Measurements from ENCODE around the gene PRXL2B.
A peak's percentile ranks its signal among the peaks of the same experiment; 100 is the strongest.
"Not testable (repeated sequence)": the region's sequence is repeated elsewhere in the genome, so short reads cannot be mapped to it uniquely, and the experiment has no call there.

The PRXL2B gene

GRCh38 chr1:2564815-2565374, 21.7 kb upstream of the PRXL2B start:
- no peak for DNase-seq

- no peak for DNase-seq
Measured at GRCh38 chr1:2566101-2567045, 20.2 kb upstream of the PRXL2B start.

- DNase-seq = no peak
Measured at GRCh38 chr1:2567083-2567679, 19.4 kb upstream of the PRXL2B start.

DNA sequence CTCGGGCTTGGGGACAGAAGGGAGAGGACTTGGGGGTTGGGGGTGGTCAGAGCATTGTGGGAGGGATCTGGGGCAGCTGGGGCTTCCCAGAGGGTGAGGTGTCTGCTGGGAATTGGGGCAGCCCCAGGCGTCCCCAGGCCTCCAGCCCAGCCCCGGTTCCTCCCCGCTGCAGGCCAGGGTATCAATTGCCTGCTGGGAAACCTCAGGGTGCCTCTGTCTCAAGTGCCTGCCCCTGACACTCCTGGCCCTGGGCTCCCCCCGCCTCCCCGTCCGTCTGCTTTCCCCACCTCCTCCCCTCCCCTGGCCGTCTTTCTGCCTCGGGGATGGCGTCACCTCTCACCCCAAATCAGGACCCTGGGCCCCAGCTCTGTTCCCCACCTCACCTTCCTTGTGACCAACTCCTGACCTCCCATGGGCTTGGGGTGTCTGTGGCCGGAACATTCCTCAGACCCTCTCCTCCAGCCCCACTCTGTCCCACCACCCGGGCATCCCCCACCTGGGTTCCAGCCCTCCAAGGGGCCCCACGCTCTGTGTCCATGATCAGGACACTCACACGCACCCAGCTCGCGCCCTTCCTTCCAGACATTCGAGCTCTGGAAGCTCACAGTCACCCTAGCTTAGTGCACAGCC, 18.3 kb upstream of the PRXL2B start:
- DNase-seq = not testable (repeated sequence)

GRCh38 chr1:2569060-2569459, 17.5 kb upstream of the PRXL2B start:
- DNase-seq = no peak

DNA sequence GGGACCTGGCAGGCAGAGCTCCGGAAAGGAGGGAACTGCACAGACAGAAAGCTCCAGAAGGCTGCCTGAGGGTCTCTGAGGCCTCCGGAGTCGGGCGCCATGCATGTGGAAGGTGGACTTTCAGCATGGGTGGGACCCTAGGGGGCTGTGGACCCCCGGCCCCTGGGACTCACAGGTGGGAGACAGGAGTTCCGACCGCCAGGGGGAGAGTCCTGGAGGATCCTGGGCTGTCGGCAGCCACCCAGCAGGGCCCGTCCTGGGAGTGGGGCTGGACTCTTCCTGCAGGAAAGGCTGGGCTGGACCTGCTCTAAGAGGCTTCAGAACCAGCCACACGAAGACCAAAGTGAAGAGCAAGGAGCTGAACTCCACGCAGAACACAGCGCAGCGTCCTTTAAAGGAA, 16.9 kb upstream of the PRXL2B start:
- not testable (repeated sequence) for DNase-seq

- no peak for DNase-seq
Measured at GRCh38 chr1:2570332-2570731, 16.2 kb upstream of the PRXL2B start.

- no peak for DNase-seq
Measured at GRCh38 chr1:2571348-2571747, 15.2 kb upstream of the PRXL2B start.

DNA sequence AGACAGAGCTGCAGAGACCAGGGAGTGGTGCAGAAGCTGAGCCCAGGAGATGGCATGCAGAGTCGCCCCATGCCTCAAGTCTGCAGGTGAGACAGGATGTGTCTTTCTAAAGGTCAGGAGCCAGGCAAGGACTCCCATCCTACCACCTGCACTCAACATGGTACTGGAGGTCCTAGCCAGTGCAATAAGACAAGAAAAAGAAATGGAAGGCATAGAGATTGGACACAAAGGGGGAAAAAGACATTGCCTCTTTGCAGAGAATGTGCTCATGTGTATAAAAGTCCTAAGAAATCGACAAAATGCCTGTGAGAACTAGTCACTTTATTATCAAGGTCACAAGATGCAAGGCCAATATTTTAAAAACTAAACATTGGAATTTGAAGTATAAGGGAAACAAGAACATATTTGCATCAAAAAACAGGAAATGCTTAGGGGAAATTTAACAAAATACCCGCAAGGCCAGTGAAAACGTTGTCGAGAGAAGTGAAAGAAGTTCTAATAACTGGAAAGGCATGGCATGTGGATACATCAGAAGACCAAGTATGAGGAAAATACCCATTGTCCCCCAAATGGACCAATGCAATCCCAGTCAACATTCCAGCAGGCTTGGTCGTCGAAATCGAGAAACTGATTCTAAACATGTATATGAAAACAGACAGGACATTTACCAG, 13.2 kb upstream of the PRXL2B start:
- DNase-seq = no peak

DNA sequence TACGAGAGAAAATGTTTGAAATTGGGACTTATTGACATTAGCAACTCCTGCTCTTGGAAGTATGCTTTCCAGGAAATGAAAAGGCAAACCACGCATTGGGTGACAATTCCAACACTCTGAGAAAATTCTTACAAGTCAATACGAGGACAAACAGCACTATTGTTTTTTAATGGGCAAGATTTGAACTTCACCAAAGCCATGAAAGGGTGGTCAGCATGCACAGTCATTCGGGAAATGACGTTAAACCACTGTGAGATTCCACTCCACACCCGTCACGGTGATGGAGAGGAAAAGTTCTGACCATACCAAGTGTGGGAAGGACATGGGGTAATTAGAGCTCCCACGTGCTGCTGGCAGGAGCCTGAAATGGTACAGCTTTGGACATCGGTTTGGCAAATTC, 12.2 kb upstream of the PRXL2B start:
- no peak for DNase-seq

DNA sequence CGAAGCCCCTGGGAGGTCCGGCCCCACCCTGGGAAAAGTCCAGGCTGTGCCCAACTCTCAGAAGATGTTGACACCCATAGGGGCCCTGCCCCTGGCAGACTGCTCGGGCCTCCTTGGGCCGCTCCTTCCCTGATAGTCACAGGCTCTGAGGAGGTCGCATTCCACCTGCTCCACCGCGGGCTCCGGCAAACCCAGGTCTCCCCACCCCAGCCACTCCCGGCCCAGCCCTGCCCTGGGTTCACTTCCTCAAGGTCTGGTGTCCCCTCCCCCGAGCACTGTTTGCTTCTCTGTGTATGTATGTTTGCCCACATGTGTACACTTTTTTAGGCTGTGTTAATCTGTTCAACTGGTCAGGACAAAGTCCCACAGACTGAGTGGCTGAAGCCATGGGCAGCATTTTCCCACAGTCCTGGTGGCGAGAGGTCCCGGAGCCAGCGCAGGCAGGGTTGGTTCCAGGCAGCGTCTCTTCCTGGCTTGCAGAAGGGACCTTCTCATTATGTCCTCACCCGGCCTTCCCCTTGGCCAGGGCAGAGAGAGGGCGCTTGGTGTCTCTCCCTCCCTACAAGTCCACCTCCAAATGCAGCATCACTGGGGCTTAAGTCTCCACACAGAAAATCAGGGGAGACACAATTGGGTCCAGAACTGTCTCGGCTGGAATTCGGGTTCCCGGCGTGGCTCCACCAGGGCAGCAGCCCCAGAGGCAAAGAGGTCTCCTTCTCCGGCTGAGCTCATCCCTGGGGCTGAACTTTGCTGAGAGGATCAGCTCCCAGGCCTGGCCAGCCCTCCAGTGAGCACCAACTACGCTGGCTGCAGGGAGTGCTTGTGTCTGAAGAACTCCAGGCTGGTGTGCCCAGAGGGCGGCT, 10.5 kb upstream of the PRXL2B start:
- DNase-seq = no peak

- peak; percentile 50 for DNase-seq
Measured at GRCh38 chr1:2577565-2578075, 9.0 kb upstream of the PRXL2B start.

DNA sequence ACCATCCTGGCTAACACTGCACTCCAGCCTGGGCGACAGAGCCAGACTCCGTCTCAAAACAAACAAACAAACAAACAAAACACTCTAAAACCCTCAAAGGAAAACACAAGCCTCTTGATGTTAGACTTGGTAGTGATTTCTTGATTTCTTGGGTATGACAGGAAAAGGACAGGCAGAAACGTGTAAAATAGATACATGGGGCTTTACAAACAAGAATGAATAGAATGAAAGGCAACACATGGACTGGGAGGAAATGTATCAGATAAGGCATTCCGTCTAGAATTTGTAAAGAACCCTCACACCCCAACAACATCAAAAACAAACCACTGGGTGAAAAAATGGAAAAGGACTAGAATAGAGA, 7.8 kb upstream of the PRXL2B start:
- DNase-seq = no peak

GRCh38 chr1:2580691-2581090, 5.9 kb upstream of the PRXL2B start:
- DNase-seq = no peak

GRCh38 chr1:2582391-2582790, 4.2 kb upstream of the PRXL2B start:
- DNase-seq = no peak

DNA sequence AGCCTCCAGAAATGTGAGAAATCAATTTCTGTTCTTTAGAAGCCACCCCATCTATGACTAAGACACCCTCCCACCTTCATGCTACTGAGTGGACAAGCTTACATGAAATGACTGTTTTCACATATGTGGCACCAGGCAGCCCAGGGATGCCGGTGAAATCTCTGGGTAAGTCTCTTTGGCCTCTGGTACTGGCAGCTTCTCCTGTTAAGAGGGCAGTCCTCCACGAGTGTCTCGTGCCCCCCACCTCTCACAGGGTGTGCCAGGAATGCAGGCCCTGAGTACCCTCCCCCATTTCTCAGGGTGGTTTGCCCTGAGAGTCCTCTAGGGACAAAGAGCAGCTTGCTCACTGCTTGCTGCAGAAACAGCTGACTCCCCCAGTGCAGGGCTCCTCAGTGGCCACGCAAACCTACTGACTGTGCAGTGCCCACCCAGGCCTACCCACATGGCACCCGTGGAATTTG, 3.2 kb upstream of the PRXL2B start:
- no peak for DNase-seq

DNA sequence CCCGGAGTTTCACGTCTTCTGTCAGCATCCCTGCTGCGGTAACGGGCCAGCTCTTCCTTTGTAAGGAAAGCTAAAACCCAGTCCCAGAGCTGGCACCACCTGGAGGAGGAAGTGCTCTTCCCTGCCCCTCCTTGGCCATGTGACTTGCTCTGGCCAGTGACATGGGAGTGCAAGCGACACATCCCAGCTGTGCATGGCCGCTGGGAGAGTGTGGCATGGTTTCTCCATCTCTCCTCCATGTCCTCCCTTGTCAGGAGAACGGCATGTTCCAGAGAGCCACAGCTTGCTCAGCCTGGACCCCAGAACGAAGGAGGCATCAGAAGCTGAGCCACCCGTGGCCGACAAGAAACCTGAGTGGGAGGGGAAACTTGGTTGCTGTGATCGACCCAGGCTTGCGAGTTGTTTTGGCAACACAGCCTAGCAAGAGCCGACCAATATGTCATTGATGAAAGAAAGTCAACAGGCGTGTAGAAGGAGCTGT, 2.7 kb upstream of the PRXL2B start:
- DNase-seq = peak; percentile 74

DNA sequence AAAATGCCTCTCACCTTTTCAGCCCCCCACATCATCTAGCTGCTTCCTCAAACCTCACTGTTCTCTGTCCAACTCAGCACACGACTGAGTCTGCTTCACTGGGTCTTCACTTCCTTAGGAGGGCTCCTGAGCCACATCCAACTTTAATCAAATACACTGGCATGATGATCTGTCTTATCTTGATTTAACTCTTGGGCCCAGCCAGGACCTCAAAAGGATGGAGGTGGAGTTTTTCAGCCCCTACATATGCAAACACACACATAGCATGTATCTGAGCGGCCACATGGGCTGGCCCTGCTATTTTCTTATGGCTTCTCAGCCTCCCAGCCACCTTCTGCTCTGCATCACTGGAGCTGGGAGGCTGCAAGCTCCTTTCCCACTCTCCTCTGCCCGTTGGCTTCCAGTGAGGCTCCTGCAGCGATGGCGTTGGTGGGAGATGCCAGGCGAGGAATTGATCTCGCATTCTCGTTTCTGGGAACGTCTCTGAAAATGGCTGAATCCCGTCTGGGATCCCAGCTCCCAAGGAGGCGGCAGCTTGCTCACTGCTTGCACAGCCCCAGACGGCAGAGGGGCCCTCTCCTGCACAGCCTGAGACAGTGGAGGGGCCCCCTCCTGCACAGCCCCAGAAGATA, 1.8 kb upstream of the PRXL2B start:
- DNase-seq = no peak

GRCh38 chr1:2585318-2586092, 1.1 kb upstream of the PRXL2B start:
- DNase-seq = peak; percentile 85

All from CD4-positive, alpha-beta T cell treated with Interferon gamma for 1 hour (primary cell).